Left colon (tissue), 2 donors: ENCODE data around the gene EPS15. TPM values are rescaled to one million over a fixed set of nuclear protein-coding genes. Genes with fewer than 3 reads are reported as not detected.
"Not testable (repeated sequence)": the region's sequence is repeated elsewhere in the genome, so short reads cannot be mapped to it uniquely, and the experiment has no call there.

Experiments
- ATAC-seq: fragments of 200-7000 bp; cut with Tn5 transposase; one replicate; pipeline ENCODE4 v1.9.1; 2020; ENCODE audit warnings: mild to moderate bottlenecking, moderate library complexity
- DNase-seq, 2 donors: peaks; one replicate each; pipeline ENCODE4 v3.0.0-alpha.2; 2020
- intact Hi-C, 2 donors: fragments of 100-400 bp; cut with DNase I in 1 of 2; cut with micrococcal nuclease in 1 of 2; formaldehyde crosslinking; loops; one replicate each; pipeline versions ENCODE4 v1.11.2 to v1.14.0; 2022; cut with DNase I, micrococcal nuclease
- total RNA-seq, 2 donors: library from RNA; stranded (reverse); fragmentation: NEBNext Ultra II Directional; extraction: Animal tissue kit (Norgen Biotek cat#: 25700); gene quantifications; one replicate each; pipeline ENCODE4 v1.2.1, GENCODE V29; 2021
- donor health status: DM: no; HTN: no; CAD: no.
- donor health status: DM: yes; HTN: yes; CAD: no.

The EPS15 gene
- total RNA-seq, 2 donors from 2014 or later, result 48.7 to 55.6 TPM

DNA sequence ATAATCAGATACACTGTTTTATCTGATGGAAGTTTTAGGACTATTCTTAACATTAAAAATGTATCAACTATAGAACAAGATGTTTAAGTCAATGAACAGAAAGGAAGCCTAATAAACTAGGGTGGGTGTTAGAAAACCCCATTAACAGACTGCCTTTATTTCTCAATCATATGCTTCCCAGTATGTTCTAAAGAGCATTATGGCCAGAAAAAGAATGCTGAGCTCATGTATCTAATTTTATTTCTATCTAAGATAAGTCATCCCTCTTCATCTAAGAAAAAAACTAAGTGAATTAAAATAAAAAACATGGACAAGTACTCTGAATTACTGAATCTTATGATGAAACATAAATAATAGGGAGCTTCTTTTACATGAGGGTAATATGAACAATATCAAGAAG, 102.2 kb downstream of the EPS15 start:
- ATAC-seq, result no peak
- intact Hi-C loops, result no loop called here
- no peak for DNase-seq

DNA sequence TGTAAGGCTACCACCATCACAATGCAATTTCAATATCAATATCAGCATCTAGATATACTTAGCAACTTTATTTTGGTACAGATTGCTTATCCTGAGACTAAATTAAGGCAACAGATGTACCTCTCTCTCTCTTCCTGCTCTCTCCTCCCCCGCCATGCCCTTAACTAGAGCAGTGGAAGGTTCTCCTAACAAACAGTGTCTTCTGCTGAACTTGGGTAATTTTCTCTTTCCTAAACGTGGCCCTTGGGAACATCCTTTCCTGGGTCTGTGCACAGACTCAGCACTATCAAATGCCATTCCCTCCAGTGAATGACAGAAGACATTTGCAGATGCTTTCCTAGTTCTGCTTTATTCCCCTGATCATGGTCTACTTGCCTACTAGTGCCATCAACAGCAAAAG, 103.1 kb downstream of the EPS15 start:
- no peak for ATAC-seq
- intact Hi-C loops, result no loop called here

GRCh38 chr1:51414811-51415210, 104.3 kb downstream of the EPS15 start:
- no peak for DNase-seq
- ATAC-seq, result no peak
- intact Hi-C loops, result no loop called here

More for the DNA sequence above, 103.1 kb downstream of the EPS15 start:
- no peak for DNase-seq

DNA sequence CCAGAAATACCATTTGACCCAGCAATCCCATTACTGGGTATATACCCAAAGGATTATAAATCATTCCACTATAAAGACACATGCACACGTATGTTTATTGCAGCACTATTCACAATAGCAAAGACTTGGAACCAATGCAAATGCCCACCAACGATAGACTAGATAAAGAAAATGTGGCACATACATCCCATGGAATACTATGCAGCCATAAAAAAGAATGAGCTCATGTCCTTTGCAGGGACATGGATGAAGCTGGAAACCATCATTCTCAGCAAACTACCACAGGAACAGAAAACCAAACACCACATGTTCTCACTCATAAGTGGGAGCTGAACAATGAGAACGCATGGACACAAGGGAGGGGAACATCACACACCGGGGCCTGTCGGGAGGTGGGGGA, 107.2 kb downstream of the EPS15 start:
- ATAC-seq, intact Hi-C loops, DNase-seq: not testable (repeated sequence)

DNA sequence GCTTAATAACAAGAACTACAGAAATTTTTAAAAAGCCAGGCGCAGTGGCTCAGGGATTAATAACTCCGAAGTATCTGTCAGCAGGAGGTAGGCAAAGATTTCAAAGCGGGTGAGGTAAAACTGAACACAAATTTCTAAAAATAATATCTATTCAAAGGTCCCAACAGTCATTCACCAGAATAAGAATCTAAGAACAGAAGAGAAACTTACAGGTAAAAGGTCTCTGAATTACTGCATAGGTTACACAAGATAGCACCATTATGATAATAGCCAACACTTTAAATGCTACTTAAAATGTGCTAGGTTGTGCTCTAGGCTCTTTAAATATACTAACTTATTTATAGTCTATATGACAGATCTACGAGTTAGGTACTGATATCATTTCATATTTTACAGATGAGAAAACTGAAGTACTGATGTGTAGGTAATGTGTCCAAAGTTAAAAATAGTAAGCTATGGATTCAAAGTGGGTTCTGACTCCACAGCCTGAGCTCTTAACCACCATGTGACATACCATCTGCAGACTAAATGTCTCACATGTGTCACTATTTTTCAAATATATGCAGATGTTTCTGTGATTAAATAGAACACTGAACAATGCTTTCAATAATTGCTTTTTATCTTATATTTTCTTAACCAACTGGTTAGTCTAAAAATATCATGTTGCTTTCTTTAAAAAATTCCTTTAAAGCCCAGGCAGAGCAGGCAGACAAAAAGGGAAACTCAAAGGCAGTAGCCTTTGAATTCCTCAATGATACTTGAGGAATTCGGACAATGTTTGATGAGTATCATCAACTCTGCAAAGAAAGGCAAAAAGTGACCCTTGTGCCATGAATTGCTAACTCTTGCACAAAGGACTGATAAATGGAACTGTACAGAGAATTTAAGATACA, 108.3 kb downstream of the EPS15 start:
- ATAC-seq (no peak), DNase-seq (no peak)
- intact Hi-C loops, result no loop called here

- DNase-seq, intact Hi-C loops, ATAC-seq: not testable (repeated sequence)
These were observed 109.1 kb downstream of the EPS15 start for GRCh38 chr1:51409755-51410541.

GRCh38 chr1:51392241-51392640, 126.8 kb downstream of the EPS15 start:
- no peak for ATAC-seq
- intact Hi-C loops, result no loop called here
- DNase-seq, result no peak

- ATAC-seq, intact Hi-C loops, DNase-seq: not testable (repeated sequence)
These were observed 128.4 kb downstream of the EPS15 start for GRCh38 chr1:51390641-51391040.

DNA sequence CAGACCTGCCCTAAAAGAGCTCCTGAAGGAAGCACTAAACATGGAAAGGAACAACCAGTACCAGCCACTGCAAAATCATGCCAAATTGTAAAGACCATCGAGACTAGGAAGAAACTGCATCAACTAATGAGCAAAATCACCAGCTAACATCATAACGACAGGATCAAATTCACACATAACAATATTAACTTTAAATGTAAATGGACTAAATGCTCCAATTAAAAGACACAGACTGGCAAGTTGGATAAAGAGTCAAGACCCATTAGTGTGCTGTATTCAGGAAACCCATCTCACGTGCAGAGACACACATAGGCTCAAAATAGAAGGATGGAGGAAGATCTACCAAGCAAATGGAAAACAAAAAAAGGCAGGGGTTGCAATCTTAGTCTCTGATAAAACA, 131.8 kb downstream of the EPS15 start:
- DNase-seq, intact Hi-C loops, ATAC-seq: not testable (repeated sequence)

- DNase-seq, intact Hi-C loops, ATAC-seq: not testable (repeated sequence)
These were observed 132.8 kb downstream of the EPS15 start for GRCh38 chr1:51386259-51386658.

DNA sequence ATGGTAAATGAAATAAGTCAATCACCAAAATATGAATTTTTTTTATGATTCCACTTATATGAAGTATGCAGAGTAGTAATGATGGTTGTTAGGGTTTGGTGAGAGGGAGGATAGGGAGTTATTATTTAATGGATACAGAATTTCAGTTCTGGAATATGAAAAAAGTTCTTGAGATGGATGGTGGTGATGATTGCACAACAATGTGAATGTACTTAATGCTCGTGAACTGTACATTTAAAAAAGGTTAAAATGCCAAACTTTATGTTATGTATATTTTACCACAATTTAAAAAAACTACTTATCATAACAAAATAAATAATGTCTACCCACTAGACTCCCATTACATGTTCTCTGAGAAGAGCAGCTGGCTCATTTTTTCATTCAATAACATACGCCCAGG, 133.3 kb downstream of the EPS15 start:
- no peak for DNase-seq
- no peak for ATAC-seq

GRCh38 chr1:51381964-51382363, 137.1 kb downstream of the EPS15 start:
- ATAC-seq (no peak), DNase-seq (no peak)
- intact Hi-C loops, result no loop called here

More for the DNA sequence above, 133.3 kb downstream of the EPS15 start:
- intact Hi-C loops, result no loop called here

DNA sequence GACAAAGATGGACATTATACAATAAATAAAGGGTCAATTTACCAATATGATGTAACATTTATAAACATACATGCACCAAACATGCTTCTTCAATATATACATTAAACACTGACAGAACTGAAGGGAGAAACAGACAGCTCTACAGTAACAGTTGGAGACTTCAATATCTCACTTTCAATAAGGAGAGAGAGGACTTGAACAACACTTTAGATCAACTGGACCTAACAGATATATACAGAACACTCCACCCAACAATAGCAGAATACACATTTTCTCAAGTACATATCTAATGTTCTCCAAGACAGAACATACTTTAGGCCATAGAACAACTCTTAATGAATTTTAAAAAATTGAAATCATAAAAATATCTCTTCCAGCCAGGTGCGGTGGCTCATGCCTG, 138.1 kb downstream of the EPS15 start:
- no peak for ATAC-seq
- intact Hi-C loops, result no loop called here
- DNase-seq, result no peak

- ATAC-seq, result no peak
- DNase-seq, result no peak
- intact Hi-C loops, result no loop called here
These were observed 140.2 kb downstream of the EPS15 start for GRCh38 chr1:51378871-51379270.

DNA sequence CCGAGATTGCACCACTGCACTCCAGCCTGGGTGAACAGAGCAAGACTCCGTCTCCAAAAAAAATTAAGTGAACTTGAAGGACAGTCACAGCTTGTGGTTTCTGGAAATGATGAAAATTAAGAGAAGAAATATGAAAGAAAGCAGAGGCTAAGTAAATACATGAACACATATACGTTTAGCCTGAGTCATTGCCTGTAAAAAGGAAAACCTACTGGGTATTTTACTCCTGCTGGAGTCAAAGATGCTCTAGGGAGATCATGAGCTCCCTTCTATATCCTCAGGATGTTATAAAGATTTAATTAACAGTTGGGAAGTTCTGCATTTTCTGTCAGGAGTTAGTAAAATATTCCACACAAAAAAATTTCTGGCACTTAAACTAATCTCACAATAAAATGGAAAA, 145.2 kb downstream of the EPS15 start:
- intact Hi-C loops, result no loop called here
- no peak for ATAC-seq
- no peak for DNase-seq

DNA sequence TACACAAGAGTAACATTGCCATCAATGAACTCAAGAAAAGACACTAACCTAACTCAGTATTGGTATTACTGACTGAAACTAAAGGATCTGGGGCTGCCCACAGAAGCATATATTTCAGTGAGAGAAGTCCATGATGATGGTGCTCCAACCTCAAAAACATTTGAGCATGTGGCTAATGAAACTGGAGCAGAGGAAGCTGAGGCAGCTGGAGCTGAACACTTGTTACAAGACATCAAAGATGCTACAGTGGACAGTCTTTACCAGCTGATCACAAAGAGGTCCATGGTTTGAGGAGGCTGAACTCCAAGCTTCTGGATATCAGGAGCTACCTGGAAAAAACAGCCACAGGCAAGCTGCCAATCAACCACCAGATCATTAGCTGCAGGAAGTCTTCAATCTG, 146.5 kb downstream of the EPS15 start:
- DNase-seq, result no peak
- no peak for ATAC-seq
- intact Hi-C loops, result no loop called here

GRCh38 chr1:51369171-51369570, 149.9 kb downstream of the EPS15 start:
- intact Hi-C loops, result no loop called here

GRCh38 chr1:51365774-51366173, 153.3 kb downstream of the EPS15 start:
- intact Hi-C loops, result no loop called here
- ATAC-seq, result no peak
- no peak for DNase-seq

More at GRCh38 chr1:51369171-51369570, 149.9 kb downstream of the EPS15 start:
- ATAC-seq, result no peak
- DNase-seq, result no peak

- intact Hi-C loops, result no loop called here
- ATAC-seq (peak; percentile 51), DNase-seq (no peak)
These were observed 159.2 kb downstream of the EPS15 start for GRCh38 chr1:51359879-51360278.

- intact Hi-C loops, result no loop called here
- ATAC-seq (no peak), DNase-seq (no peak)
These were observed 163.7 kb downstream of the EPS15 start for GRCh38 chr1:51355382-51355781.
